Liver (tissue), 3 donors: Measurements from ENCODE around the gene APOL4.

Experiments
- ATF3 ChIP-seq: IDR thresholded peaks from 2 replicates; pipeline ENCODE4 v1.6.1; 2016; ENCODE audit warnings: antibody characterized with exemption
- CTCF ChIP-seq: fragments of 150-350 bp; IDR thresholded peaks from 2 replicates; pipeline ENCODE4 v1.5.1; 2017; ENCODE audit warnings: improper control_type of control experiment, low read depth, low read length; ENCODE audit not compliant: missing input control
- FOXA1 ChIP-seq: IDR thresholded peaks from 2 replicates; pipeline ENCODE4 v1.6.1; 2016; ENCODE audit warnings: antibody characterized with exemption
- GABPA ChIP-seq, 2 donors: IDR thresholded peaks in 1 of 2; conservative IDR thresholded peaks in 1 of 2; 2 replicates each; pipeline ENCODE4 v1.6.1; 2016; ENCODE audit warnings: antibody characterized with exemption in 2 of 2, mild to moderate bottlenecking in 1 of 2, moderate library complexity in 1 of 2
- JUND ChIP-seq, 2 donors: IDR thresholded peaks; 2 replicates each; pipeline ENCODE4 v1.6.1; 2016; ENCODE audit warnings: antibody characterized with exemption in 2 of 2
- MAX ChIP-seq: IDR thresholded peaks from 2 replicates; pipeline ENCODE4 v1.6.1; 2016; ENCODE audit warnings: antibody characterized with exemption
- RAD21 ChIP-seq, 2 donors: IDR thresholded peaks; 2 replicates each; pipeline ENCODE4 v1.6.1; 2016; ENCODE audit warnings: antibody characterized with exemption in 2 of 2, mild to moderate bottlenecking in 2 of 2
- REST ChIP-seq: IDR thresholded peaks from 2 replicates; pipeline ENCODE4 v1.6.1; 2016; ENCODE audit warnings: antibody characterized with exemption, mild to moderate bottlenecking
- TAF1 ChIP-seq: conservative IDR thresholded peaks from 2 replicates; pipeline ENCODE4 v1.6.1; 2016; ENCODE audit warnings: antibody characterized with exemption, mild to moderate bottlenecking
- YY1 ChIP-seq: IDR thresholded peaks from 2 replicates; pipeline ENCODE4 v1.6.1; 2016; ENCODE audit warnings: antibody characterized with exemption, mild to moderate bottlenecking
- ZBTB33 ChIP-seq: IDR thresholded peaks from 2 replicates; pipeline ENCODE4 v1.6.1; 2016; ENCODE audit warnings: antibody characterized with exemption
- donor health status: healthy.
- donor health status: healthy.

GRCh38 chr22:36224245-36224644 is 22.6 kb upstream of the APOL4 start:
- TF ChIP-seq CTCF (no peak), ZBTB33 (no peak), TAF1 (no peak), RAD21 (IDR thresholded peaks at IDR 0.05) (no peak), FOXA1 (no peak), GABPA (IDR thresholded peaks at IDR 0.05 in 1 of 2, conservative IDR thresholded peaks at IDR 0.05 in 1 of 2) (no peak), YY1 (no peak), JUND (IDR thresholded peaks at IDR 0.05) (no peak), MAX (no peak), REST (no peak), ATF3 (no peak)
